ENCODE measurements around the gene PLEKHG4B.

- TF ChIP-seq, protein P1, sequence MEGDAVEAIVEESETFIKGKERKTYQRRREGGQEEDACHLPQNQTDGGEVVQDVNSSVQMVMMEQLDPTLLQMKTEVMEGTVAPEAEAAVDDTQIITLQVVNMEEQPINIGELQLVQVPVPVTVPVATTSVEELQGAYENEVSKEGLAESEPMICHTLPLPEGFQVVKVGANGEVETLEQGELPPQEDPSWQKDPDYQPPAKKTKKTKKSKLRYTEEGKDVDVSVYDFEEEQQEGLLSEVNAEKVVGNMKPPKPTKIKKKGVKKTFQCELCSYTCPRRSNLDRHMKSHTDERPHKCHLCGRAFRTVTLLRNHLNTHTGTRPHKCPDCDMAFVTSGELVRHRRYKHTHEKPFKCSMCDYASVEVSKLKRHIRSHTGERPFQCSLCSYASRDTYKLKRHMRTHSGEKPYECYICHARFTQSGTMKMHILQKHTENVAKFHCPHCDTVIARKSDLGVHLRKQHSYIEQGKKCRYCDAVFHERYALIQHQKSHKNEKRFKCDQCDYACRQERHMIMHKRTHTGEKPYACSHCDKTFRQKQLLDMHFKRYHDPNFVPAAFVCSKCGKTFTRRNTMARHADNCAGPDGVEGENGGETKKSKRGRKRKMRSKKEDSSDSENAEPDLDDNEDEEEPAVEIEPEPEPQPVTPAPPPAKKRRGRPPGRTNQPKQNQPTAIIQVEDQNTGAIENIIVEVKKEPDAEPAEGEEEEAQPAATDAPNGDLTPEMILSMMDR (IDR thresholded peaks at IDR 0.05 in 8 of 11, conservative IDR thresholded peaks at IDR 0.05 in 3 of 11) = no peak
- TF ChIP-seq POLR2A (IDR thresholded peaks at IDR 0.05) (no peak), POLR2AphosphoS5 (IDR thresholded peaks at IDR 0.05) (no peak)
Observed at GRCh38 chr5:142246-142810, 50.4 kb downstream of the PLEKHG4B start.

Data from spleen (tissue), 7 donors.